ENCODE results near the gene SALL2. TPM values are rescaled to one million over a fixed set of nuclear protein-coding genes. Genes with fewer than 3 reads are reported as not detected.
A peak's percentile ranks its signal among the peaks of the same experiment; 100 is the strongest.
"Not testable (repeated sequence)": the region's sequence is repeated elsewhere in the genome, so short reads cannot be mapped to it uniquely, and the experiment has no call there.

Gene SALL2
- 1 to 10 TPM; 4.4 to 5.2 TPM for total RNA-seq

DNA sequence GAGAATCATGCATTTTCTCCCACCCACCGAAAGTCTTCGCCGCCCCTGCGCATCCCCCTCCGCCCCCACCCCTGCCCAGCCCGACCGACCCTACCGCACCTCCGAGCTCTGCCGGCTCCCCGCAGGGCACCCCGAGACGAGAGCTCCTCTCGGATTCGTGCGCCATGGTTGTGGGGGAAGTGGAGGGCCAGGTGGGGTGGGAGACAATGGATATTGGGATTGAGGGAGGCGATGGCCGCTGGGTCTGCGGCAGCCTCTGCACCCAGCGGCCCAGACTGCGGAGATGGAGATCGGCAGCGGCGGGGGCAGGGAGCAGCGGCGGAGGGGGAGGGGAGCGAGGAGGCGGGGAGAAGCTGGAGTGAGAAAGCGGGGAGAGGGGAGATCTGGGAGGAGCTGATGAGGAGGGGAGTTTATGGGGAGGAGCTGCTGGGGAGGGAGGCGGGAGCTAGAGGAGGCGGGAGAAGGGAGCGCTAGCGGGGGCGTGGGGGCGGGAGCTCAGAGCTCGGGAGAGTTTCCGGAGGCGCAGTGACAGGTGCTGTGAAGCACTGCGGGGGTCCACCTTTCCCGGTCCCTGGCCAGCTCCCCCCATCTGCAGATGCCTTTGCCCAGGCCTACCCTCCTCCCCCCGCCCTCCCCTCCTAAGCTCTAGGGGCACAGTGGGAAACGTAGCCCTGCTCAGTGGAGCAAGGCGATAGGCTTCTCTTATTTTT lies at the start of gene SALL2:
Gene SALL2, minus strand, starts transcription at position 385 of the 710 bp plus-strand sequence. Its CDS starts 219 bp downstream, at position 166.
- Mint-ChIP-seq H3K36me3 (no peaks in the 10 kb centered on the region), H3K27ac (no peak within 1 kb of the TSS), H3K27me3 (no peaks in the 10 kb centered on the region), H3K4me3 (peak within 1 kb of the TSS; percentile 81), H3K9me3 (no peaks in the 10 kb centered on the region), H3K4me1 (peaks cover 15% of the 10 kb centered on the region)
- peak; percentile 73 for DNase-seq

DNA sequence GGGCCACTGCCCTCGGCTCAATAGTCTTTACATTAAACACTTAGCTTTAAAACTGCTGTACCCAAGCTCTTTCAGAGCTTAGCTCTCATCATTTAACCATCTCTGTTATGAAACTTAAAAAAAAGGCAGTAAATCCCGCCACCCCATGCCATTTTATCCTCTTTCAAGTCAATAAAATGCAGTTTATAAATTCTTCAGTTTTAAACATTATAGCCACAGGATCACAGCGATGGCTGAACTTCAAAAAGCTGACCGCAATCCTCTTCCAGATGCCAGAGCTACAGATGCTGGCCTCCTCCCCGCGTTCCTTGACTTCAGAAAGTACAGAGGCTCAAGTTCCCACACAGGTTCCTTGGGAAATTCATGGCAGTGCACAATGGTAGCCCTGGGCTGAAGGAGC lies 49.5 kb upstream of the SALL2 start:
- no peaks in the 10 kb centered on the region for H3K27me3 Mint-ChIP-seq
- no peak overlapping the region for H3K4me3 Mint-ChIP-seq
- H3K4me1 Mint-ChIP-seq = no peaks in the 10 kb centered on the region
- no peaks in the 10 kb centered on the region for H3K9me3 Mint-ChIP-seq
- no peak overlapping the region for H3K27ac Mint-ChIP-seq
- no peaks in the 10 kb centered on the region for H3K36me3 Mint-ChIP-seq
- DNase-seq = no peak

DNA sequence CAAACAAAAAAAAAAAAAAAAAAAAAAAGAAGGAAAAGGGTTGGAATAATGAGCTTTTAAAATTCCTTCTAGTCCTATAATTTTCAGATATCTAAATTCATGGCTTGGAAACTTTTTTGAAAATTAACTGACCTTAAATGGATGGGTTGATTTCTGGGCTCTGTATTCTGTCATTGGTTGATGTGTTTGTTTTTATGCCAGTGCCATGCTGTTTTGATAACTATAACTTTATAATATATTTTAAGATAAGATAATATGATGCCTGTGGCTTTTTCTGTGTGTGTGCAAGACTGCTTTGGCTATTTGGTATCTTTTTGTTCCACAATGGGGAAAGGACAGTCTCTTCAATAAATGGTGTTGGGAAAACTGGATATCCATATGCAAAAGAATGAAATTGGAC lies 46.5 kb upstream of the SALL2 start:
- no peaks in the 10 kb centered on the region for H3K9me3 Mint-ChIP-seq
- H3K4me1 Mint-ChIP-seq = no peaks in the 10 kb centered on the region
- no peak overlapping the region for H3K4me3 Mint-ChIP-seq
- no peaks in the 10 kb centered on the region for H3K36me3 Mint-ChIP-seq
- H3K27ac Mint-ChIP-seq = no peak overlapping the region
- no peak for DNase-seq
- no peaks in the 10 kb centered on the region for H3K27me3 Mint-ChIP-seq

DNA sequence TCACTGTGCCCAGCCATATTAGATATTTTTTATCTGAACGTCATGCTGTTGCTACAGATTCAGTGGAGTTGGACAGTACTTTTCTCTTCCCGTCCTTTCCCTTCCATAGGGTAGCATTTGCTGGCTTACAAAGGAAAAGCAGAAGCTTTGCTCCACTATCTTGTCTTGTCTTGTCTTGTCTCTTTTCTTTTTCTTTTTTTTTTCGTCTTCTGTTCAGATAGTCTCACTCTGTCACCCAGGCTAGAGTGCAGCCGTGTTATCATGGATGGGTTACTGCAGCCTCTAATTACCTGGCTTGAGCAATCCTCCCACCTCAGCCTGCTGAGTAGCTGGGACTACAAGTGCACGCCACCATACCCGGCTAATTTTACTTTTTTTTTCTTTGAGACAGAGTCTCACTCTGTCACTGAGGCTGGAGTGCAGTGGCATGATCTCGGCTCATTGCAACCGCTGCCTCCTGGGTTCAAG lies 32.6 kb upstream of the SALL2 start:
- H3K4me1 Mint-ChIP-seq = peaks cover 5% of the 10 kb centered on the region
- H3K9me3 Mint-ChIP-seq = no peaks in the 10 kb centered on the region
- H3K36me3 Mint-ChIP-seq = no peaks in the 10 kb centered on the region

DNA sequence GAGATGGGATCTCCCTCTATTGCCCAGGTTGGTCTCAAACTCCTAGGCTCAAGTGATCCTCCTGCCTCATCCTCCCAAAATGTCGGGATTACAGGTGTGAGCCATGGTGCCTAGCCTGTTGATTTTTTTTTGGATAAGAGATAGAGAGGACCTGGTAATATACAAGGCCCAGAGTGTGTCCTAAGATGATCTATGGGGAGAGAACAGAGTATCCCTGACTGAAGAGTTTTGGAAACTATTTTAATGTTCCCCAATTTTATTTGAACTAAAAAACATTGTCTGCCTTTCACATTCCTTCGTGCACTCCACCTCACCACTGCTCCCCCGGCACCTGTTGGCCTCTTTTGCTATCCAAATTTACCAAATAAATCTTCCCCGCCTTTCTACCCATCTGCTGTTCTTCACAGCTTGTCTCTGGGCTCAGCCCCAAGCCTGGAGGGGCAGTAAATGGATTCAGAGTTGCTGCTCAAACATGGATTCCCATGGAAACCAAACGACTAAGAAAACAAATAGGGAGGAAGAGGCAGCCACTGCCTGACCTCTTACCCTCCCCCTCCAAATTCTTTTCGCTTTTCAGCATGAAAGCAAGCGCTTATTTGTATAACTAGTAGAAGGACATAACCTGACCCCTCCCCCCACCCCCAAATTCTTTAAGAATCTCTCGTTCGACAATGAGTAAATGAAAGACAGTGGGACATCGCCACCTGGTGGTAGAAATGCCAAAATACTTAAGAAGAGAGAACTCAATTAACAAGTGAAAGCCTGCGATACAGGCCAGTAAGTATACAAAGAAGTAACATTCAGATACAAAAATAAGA lies 31.1 kb upstream of the SALL2 start:
- Mint-ChIP-seq H3K4me3 (no peak overlapping the region), H3K4me1 (peaks cover 5% of the 10 kb centered on the region), H3K36me3 (no peaks in the 10 kb centered on the region), H3K27ac (no peak overlapping the region), H3K27me3 (no peaks in the 10 kb centered on the region), H3K9me3 (no peaks in the 10 kb centered on the region)
- DNase-seq = peak; percentile 53

More for the DNA sequence above, 32.6 kb upstream of the SALL2 start:
- Mint-ChIP-seq H3K27me3 (no peaks in the 10 kb centered on the region), H3K27ac (no peak overlapping the region), H3K4me3 (no peak overlapping the region)
- DNase-seq = no peak

DNA sequence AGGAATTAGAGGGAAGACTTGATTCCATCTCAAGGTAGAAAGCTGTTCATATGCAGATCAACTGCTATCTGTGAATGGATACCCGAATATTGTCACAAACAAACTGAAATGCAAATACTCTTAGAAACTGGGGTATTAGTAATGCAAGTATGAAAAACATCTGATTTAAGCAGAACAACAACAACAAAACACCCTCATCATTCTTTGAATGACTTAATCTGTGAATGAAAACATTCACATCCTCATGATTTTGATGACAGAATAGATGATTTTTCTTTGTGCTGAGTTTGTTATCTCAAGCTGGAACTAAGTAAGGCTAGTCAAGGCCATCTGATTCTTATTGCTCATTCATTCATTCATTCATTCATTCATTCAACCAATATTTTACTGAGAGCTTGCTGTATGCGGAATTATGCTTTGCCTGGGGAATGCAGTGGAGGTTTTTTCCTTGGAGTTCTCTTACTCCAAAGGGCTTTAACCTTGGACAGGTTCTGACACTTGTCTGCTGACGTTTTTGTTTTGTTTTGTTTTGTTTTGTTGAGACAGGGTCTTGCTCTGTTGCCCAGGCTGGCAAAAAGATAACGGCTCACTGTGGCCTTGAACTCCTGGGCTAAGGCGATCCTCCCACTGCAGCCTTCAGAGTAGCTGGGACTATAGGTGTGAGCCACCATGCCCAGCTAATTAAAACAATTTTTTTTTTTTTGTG lies 30.4 kb upstream of the SALL2 start:
- Mint-ChIP-seq H3K36me3 (no peaks in the 10 kb centered on the region), H3K27me3 (no peaks in the 10 kb centered on the region), H3K4me1 (peaks cover 5% of the 10 kb centered on the region), H3K9me3 (no peaks in the 10 kb centered on the region), H3K27ac (no peak overlapping the region), H3K4me3 (no peak overlapping the region)
- DNase-seq = no peak

DNA sequence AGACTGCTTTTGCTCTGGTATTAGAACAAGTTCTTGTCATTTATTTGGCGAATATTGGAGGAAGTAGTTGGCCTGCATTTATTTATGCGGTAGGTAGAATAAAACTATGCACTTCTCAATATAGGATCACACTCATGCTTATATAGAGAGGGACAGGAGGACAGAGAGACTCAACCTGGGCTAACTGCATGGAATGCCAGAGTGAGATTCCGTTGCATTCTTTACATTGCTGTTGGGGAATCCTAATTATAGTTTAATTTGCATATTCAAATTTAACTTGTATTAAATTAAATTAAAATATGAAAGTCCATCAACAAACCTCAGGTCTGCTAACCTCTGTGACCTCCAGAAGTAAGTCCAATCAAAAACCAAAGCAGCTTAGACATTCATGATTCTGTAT lies 27.1 kb upstream of the SALL2 start:
- no peaks in the 10 kb centered on the region for H3K36me3 Mint-ChIP-seq
- DNase-seq = no peak
- H3K9me3 Mint-ChIP-seq = no peaks in the 10 kb centered on the region
- no peak overlapping the region for H3K27ac Mint-ChIP-seq
- H3K4me3 Mint-ChIP-seq = no peak overlapping the region
- H3K4me1 Mint-ChIP-seq = peaks cover 5% of the 10 kb centered on the region
- H3K27me3 Mint-ChIP-seq = no peaks in the 10 kb centered on the region

DNA sequence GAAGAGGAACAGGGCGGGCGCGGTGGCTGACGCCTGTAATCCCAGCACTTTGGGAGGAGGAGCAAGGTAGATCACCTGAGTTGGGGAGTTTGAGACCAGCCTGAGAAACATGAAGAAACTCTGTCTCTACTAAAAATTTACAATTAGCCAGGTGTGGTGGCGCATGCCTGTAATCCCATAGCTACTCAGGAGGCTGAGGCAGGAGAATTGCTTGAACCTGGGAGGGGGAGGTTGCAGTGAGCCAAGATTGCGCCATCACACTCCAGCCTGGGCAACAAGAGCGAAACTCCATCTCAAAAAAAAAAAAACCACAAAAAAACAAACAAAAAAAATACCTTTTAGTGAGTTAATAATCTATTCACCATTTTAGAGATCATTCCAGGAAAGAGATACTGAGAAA lies 18.4 kb upstream of the SALL2 start:
- DNase-seq, H3K4me1 Mint-ChIP-seq, H3K36me3 Mint-ChIP-seq, H3K9me3 Mint-ChIP-seq, H3K4me3 Mint-ChIP-seq, H3K27ac Mint-ChIP-seq: not testable (repeated sequence)
- H3K27me3 Mint-ChIP-seq = peaks cover 18% of the 10 kb centered on the region

DNA sequence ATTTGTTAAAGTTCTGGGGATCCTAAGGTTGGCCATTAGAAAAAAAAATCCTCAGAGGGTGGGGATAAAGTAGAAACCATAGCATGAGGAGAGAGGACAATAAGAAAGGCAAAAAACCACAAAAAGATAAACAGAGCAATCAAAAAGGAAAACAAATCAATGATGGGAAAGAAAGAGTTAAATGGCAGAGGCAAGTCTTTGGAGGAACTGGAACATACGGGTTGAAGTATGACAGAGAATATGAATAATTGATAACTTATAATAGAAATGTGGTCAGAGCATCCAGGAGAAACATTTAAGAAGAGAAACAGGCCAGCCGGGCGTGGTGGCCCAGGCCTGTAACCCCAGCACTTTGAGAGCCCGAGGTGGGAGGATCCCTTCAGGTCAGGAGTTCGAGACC lies 17.8 kb upstream of the SALL2 start:
- Mint-ChIP-seq H3K36me3 (no peaks in the 10 kb centered on the region), H3K27ac (no peak overlapping the region), H3K27me3 (peaks cover 24% of the 10 kb centered on the region), H3K4me1 (no peaks in the 10 kb centered on the region), H3K9me3 (no peaks in the 10 kb centered on the region), H3K4me3 (no peak overlapping the region)
- no peak for DNase-seq

DNA sequence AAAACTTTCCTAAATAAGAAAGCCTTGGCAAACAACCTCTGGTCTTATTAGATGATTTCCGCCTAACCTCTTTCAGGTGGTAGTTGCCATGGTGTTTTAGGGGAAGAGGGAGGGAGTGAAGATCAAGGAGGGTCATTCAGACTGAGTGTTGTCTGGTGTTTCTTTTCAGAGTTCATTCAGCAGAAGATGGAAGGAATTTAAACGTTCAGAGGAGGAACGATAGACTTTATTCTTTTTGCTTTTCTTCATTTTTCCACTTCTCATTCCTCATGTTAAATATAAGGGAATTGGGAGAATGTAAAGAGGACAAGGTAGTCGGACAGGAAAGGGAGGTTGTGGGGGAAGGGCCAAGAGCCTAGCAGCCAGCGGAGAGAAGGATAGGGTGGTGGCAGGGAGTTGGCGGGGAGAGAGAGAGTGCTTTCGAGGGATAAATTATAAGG lies 17.4 kb upstream of the SALL2 start:
- no peak for DNase-seq
- H3K9me3 Mint-ChIP-seq = no peaks in the 10 kb centered on the region
- H3K27me3 Mint-ChIP-seq = peaks cover 28% of the 10 kb centered on the region
- no peak overlapping the region for H3K4me3 Mint-ChIP-seq
- H3K27ac Mint-ChIP-seq = no peak overlapping the region
- H3K4me1 Mint-ChIP-seq = no peaks in the 10 kb centered on the region
- H3K36me3 Mint-ChIP-seq = no peaks in the 10 kb centered on the region

DNA sequence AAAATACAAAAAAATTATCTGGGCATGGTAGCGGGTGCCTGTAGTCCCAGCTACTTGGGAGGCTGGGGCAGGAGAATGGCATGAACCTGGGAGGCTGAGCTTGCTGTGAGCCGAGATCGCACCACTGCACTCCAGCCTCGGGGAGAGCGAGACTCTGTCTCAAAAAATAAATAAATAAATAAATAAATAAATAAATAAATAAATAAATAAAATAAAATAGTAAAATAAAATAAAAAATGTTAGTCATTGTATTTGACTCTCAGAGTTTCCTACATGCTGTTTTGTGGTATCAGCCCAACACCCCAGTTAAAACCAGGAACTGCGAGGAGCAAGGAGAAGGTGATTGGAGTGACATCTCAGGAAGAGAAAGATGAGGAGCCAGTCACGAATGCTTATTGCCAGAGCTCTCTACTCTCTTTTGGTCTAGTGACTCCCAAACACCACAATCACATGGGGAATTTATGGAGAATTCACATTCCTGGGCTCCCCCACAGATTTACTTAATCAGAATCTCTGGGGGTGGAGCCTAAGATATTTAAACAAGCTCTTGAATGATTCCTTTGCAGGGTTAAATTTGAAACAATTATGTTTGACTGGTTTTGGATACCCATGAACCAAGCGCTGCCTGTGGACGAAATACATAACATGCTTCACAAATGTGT lies 15.4 kb upstream of the SALL2 start:
- H3K4me1 Mint-ChIP-seq = peaks cover 4% of the 10 kb centered on the region
- no peaks in the 10 kb centered on the region for H3K9me3 Mint-ChIP-seq
- no peak overlapping the region for H3K4me3 Mint-ChIP-seq
- no peaks in the 10 kb centered on the region for H3K36me3 Mint-ChIP-seq
- H3K27ac Mint-ChIP-seq = no peak overlapping the region
- no peak for DNase-seq
- peaks cover 44% of the 10 kb centered on the region for H3K27me3 Mint-ChIP-seq

DNA sequence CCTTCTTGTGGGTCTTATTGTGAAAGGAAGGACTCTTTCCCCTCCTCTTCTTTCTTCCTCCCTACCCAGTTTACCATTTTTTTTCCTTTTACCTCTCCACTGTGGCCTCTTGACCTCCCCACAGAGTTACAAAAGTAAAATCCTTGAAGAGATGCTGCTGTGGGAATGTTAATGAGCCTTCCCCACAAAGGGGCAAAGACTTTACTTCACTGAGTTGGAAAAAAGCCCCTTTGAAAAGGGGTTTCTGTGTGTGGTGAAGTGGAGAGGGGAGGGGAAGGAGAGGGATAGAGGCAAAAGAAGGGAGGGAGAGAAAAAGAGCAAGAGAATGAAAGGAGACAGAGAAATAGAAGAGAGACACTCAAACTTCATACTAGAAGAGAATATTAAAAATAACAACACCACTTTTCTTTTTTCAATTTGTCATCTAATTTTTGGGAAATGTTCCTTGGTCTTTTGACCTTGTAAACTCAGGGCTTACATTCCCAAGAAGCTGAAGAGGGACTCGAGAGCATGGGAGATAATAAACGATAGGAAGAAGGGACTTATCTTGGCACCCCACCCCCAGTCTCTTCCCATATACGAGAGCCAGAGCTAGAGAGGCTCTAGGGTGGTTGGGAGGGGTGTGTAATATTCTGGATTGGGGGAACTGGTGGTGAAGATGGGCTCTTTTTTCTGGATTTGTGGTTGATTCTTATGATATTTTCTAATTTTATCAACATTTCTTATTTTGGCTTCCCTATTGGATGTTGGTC lies 13.2 kb upstream of the SALL2 start:
- Mint-ChIP-seq H3K27ac (no peak overlapping the region), H3K36me3 (no peaks in the 10 kb centered on the region), H3K4me1 (peaks cover 6% of the 10 kb centered on the region), H3K27me3 (peaks cover 66% of the 10 kb centered on the region), H3K4me3 (no peak overlapping the region), H3K9me3 (peaks cover 2% of the 10 kb centered on the region)
- DNase-seq = no peak

DNA sequence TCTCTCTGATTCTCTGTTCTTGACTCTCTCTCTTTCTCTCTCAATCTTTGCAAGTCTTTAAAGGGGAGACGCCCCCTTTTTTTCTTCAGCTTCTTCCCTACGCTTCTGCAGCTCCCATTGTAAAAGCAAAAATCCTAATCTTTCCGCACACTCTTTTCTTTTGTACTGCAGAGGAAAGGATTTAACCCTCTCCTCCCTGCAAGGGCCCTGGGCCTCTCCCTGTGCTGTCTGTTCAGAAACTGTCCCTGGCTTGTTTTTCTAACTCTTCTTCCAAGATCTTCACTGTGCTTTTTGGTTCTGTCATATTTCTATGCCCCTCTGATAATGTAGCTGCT lies 10.9 kb upstream of the SALL2 start:
- no peak overlapping the region for H3K4me3 Mint-ChIP-seq
- no peak for DNase-seq
- peaks cover 69% of the 10 kb centered on the region for H3K27me3 Mint-ChIP-seq
- peaks cover 6% of the 10 kb centered on the region for H3K4me1 Mint-ChIP-seq
- H3K27ac Mint-ChIP-seq = no peak overlapping the region
- H3K36me3 Mint-ChIP-seq = no peaks in the 10 kb centered on the region
- peaks cover 2% of the 10 kb centered on the region for H3K9me3 Mint-ChIP-seq

DNA sequence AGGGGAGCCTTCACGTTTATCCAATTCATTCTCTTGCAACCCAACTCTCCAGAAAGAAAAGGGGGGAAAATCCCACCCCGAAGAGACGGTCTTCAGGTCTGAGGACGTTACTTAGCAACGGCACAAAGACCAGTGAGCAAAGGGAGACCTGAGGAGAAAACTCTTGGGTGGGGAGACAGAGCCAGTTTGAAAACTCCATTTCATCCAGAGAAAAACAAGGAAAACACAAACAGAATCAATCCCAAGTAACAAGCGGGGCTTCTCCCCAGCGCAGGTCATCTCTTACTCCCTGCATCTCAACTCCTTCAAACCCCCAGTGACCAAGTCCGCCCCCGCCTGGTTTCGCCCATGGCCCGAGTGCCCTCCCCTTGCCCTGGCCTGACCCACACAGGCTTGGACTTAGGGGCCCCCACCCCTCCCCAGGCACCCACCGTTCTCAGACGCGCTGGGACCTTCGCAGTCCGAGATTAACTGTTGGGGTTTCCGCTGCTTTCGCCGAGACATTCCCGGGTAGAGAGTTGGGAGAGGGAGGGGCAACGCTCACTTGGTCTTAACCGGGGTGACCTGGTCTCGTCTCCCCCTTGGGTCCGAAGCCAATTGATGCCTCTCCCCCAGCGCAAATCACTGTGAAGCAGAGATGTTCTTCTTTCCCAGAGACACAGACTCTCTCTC lies 10.4 kb upstream of the SALL2 start:
- Mint-ChIP-seq H3K9me3 (peaks cover 2% of the 10 kb centered on the region), H3K27me3 (peaks cover 66% of the 10 kb centered on the region), H3K27ac (no peak overlapping the region), H3K4me3 (peak overlapping the region; percentile 25), H3K36me3 (no peaks in the 10 kb centered on the region), H3K4me1 (peaks cover 6% of the 10 kb centered on the region)
- DNase-seq = no peak

All from activated naive CD8-positive, alpha-beta T cell treated with anti-CD3 and anti-CD28 coated beads for 36 hours (primary cell).